Left hindlimb (tissue), 1 donor: ENCODE measurements around the gene ABCC4.
A peak's percentile ranks its signal among the peaks of the same experiment; 100 is the strongest.

Experiments
- DNase-seq: peaks from one replicate; pipeline ENCODE4 v3.0.0-alpha.2; 2018

Gene ABCC4

GRCh38 chr13:95301183-95301967 lies at the start of gene ABCC4:
ABCC4 (minus strand) TSS chr13:95301451; CDS start chr13:95301314, 137 bp downstream.
- DNase-seq: peak; percentile 77

- no peak for DNase-seq
Observed at GRCh38 chr13:95349267-95349666, 48.0 kb upstream of the ABCC4 start.

- no peak for DNase-seq
Observed at GRCh38 chr13:95343944-95344343, 42.7 kb upstream of the ABCC4 start.

GRCh38 chr13:95341441-95341840 lies 40.2 kb upstream of the ABCC4 start:
- DNase-seq: no peak

GRCh38 chr13:95338905-95339304 lies 37.7 kb upstream of the ABCC4 start:
- DNase-seq: no peak

- DNase-seq: no peak
Observed at GRCh38 chr13:95337597-95337996, 36.3 kb upstream of the ABCC4 start.

- DNase-seq: no peak
Observed at GRCh38 chr13:95335667-95336066, 34.4 kb upstream of the ABCC4 start.

- DNase-seq: no peak
Observed at GRCh38 chr13:95328386-95328785, 27.1 kb upstream of the ABCC4 start.

GRCh38 chr13:95327190-95327589 lies 25.9 kb upstream of the ABCC4 start:
- no peak for DNase-seq

GRCh38 chr13:95326695-95327094 lies 25.4 kb upstream of the ABCC4 start:
- no peak for DNase-seq

- no peak for DNase-seq
Observed at GRCh38 chr13:95325485-95325884, 24.2 kb upstream of the ABCC4 start.

- no peak for DNase-seq
Observed at GRCh38 chr13:95323930-95324662, 22.8 kb upstream of the ABCC4 start.

GRCh38 chr13:95319551-95320274 lies 18.5 kb upstream of the ABCC4 start:
- no peak for DNase-seq

- no peak for DNase-seq
Observed at GRCh38 chr13:95317039-95317989, 16.1 kb upstream of the ABCC4 start.

GRCh38 chr13:95315752-95316151 lies 14.5 kb upstream of the ABCC4 start:
- DNase-seq: no peak

GRCh38 chr13:95307507-95307906 lies 6.3 kb upstream of the ABCC4 start:
- DNase-seq: no peak

- DNase-seq: no peak
Observed at GRCh38 chr13:95304453-95304852, 3.2 kb upstream of the ABCC4 start.

- no peak for DNase-seq
Observed at GRCh38 chr13:95301968-95302393, 730 bp upstream of the ABCC4 start.

- DNase-seq: peak; percentile 67
Observed at GRCh38 chr13:95300625-95301182, 547 bp downstream of the ABCC4 start.

- no peak for DNase-seq
Observed at GRCh38 chr13:95298971-95299621, 2.2 kb downstream of the ABCC4 start.

- DNase-seq: no peak
Observed at GRCh38 chr13:95298169-95298965, 2.9 kb downstream of the ABCC4 start.
